ENCODE data around the gene TRIP10.

DNA sequence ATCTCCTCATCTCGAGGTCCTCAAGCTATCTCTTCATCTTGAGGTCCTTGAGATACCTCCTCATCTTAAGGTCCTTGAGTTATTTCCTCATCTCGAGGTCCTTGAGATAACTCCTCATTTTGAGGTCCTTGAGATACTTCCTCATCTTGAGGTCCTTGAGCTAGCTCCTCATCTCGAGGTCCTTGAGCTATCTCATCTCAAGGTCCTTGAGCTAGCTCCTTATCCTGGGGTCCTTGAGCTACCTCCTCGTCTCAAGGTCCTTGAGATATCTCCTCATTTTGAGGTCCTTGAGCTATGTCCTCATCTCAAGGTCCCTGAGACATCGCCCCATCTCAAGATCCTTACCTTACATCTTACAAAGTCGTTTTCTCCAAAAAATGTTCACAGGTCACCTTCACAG, 51.8 kb downstream of the TRIP10 start:
- TF ChIP-seq CTCF (IDR thresholded peaks at IDR 0.05) (no peak), POLR2A (IDR thresholded peaks at IDR 0.05) (no peak), EP300 (IDR thresholded peaks at IDR 0.05) (no peak)

Measured in ovary (tissue), 3 donors.